K562 (cell line): ENCODE measurements around the gene SLC5A3. TPM values are rescaled to one million over a fixed set of nuclear protein-coding genes. Genes with fewer than 3 reads are reported as not detected.
A peak's percentile ranks its signal among the peaks of the same experiment; 100 is the strongest.

Experiments
- CTBP1 ChIP-seq: fragments of 450-650 bp; IDR thresholded peaks from 2 replicates; pipeline ENCODE4 v1.6.1; 2016; ENCODE audit warnings: borderline replicate concordance
- EGR1 ChIP-seq: fragments of 450-650 bp; conservative IDR thresholded peaks from 2 replicates; pipeline ENCODE4 v1.6.1; 2017; ENCODE audit warnings: mild to moderate bottlenecking
- EP300 ChIP-seq: IDR thresholded peaks from 2 replicates; pipeline ENCODE4 v1.6.1; 2012; ENCODE audit warnings: low read length, improper control_type of control experiment
- HDAC1 ChIP-seq, 2 experiments: fragments of 450-650 bp; IDR thresholded peaks; 2 replicates each; pipeline ENCODE4 v1.6.1; 2016 to 2017; ENCODE audit warnings: inconsistent platforms in 1 of 2, mild to moderate bottlenecking in 1 of 2, moderate library complexity in 1 of 2
- KAT8 ChIP-seq: fragments of 450-650 bp; IDR thresholded peaks from 2 replicates; pipeline ENCODE4 v1.6.1; 2016; ENCODE audit warnings: low read depth, mild to moderate bottlenecking
- NFE2 ChIP-seq: IDR thresholded peaks from 2 replicates; pipeline ENCODE4 v1.6.1; 2014; ENCODE audit warnings: antibody characterized with exemption, low read depth
- PCBP1 ChIP-seq: fragments of 200-400 bp; formaldehyde crosslinking; IDR thresholded peaks from 2 replicates; pipeline ENCODE4 v1.6.1; 2018; ENCODE audit warnings: mild to moderate bottlenecking, low read depth, low read length; ENCODE audit not compliant: poor library complexity, severe bottlenecking
- SAFB ChIP-seq: fragments of 200-400 bp; formaldehyde crosslinking; IDR thresholded peaks from 2 replicates; pipeline ENCODE4 v1.6.1; 2017; ENCODE audit warnings: low read depth, low read length, borderline replicate concordance
- SP1 ChIP-seq: sonication (generic); formaldehyde crosslinking; IDR thresholded peaks from 2 replicates; pipeline ENCODE4 v1.8.1; 2022; ENCODE audit warnings: mild to moderate bottlenecking, missing genetic modification reagents
- TBL1XR1 ChIP-seq, 2 experiments: IDR thresholded peaks; 2 replicates each; pipeline ENCODE4 v1.6.1; 2012; ENCODE audit warnings: improper control_type of control experiment in 2 of 2, low read length in 2 of 2, mild to moderate bottlenecking in 1 of 2
- ZBED1 ChIP-seq: IDR thresholded peaks from 2 replicates; pipeline ENCODE4 v1.6.1; 2014
- ZNF253 ChIP-seq: fragments of 250-450 bp; sonication (Bioruptor Pico); conservative IDR thresholded peaks from 2 replicates; pipeline ENCODE4 v1.6.1; 2021; ENCODE audit warnings: mild to moderate bottlenecking
- ZNF431 ChIP-seq: sonication (generic); formaldehyde crosslinking; IDR thresholded peaks from 2 replicates; pipeline ENCODE4 v1.8.0; 2022; ENCODE audit warnings: mild to moderate bottlenecking, missing genetic modification reagents
- polyA plus RNA-seq, 8 experiments: library from polyadenylated mRNA; depleted of rRNA in 4 of 8; stranded (reverse) in 5 of 8; unstranded in 3 of 8; fragments of >200 nt; fragmentation: Nextera tagmentation in 2 of 8; fragmentation: Illumina TruSeq in 1 of 8; extraction: Ambion mirVana in 2 of 8; extraction: Trizol in 1 of 8; gene quantifications; 2 replicates each; pipeline versions ENCODE4 v1.2.1 to v1.2.3, GENCODE V29; 2011 to 2014; ENCODE audit warnings: inconsistent platforms in 1 of 8, missing spikeins in 1 of 8
- total RNA-seq, 7 experiments: library from RNA; depleted of rRNA in 6 of 7; stranded (reverse); fragments of >200 nt in 6 of 7; fragmentation: Illumina TruSeq in 2 of 7; extraction: Trizol in 2 of 7; gene quantifications; 2 replicates each; pipeline versions ENCODE4 v1.2.1 to v1.2.3, GENCODE V29; 2011 to 2021; ENCODE audit warnings: low replicate concordance in 1 of 7
- TF ChIP-seq, protein P1 (sequence below), 2 experiments: fragments of 450-650 bp; conservative IDR thresholded peaks; 2 replicates each; pipeline ENCODE4 v1.6.1; 2017; ENCODE audit warnings: mild to moderate bottlenecking in 2 of 2, moderate library complexity in 2 of 2
- TF ChIP-seq, protein P2 (sequence below): sonication (generic); formaldehyde crosslinking; IDR thresholded peaks from 2 replicates; pipeline ENCODE4 v1.9.0; 2022; ENCODE audit warnings: mild to moderate bottlenecking, missing genetic modification reagents
- TF ChIP-seq, protein P3 (sequence below): fragments of 200-800 bp; sonication (Bioruptor generic); IDR thresholded peaks from 2 replicates; pipeline ENCODE4 v1.6.1; 2017; ENCODE audit warnings: missing genetic modification characterization, missing compliant biosample characterization
- TF ChIP-seq, protein P4 (sequence below), 3 experiments: IDR thresholded peaks in 2 of 3; conservative IDR thresholded peaks in 1 of 3; 2 replicates each; pipeline ENCODE4 v1.5.1; 2011 to 2012; ENCODE audit warnings: low read length in 3 of 3, mild to moderate bottlenecking in 3 of 3, control low read depth in 2 of 3, improper control_type of control experiment in 1 of 3, inconsistent platforms in 1 of 3, low read depth in 1 of 3, mixed read lengths in 1 of 3, moderate library complexity in 1 of 3; ENCODE audit not compliant: insufficient read depth in 2 of 3
- TF ChIP-seq, protein P5 (sequence below), 2 experiments: fragments of 150-350 bp in 1 of 2; IDR thresholded peaks; 2 replicates each; pipeline ENCODE4 v1.6.1; 2012 to 2016; ENCODE audit warnings: low read depth in 2 of 2, low read length in 2 of 2, mild to moderate bottlenecking in 1 of 2, moderate library complexity in 1 of 2

The SLC5A3 gene
- total and polyA plus RNA-seq, 9 of the 15 experiments (the other 6 are each of a cell fraction or from before 2014, with no cell fraction given) = 2.9 to 20.6 (median 9.0) TPM

DNA sequence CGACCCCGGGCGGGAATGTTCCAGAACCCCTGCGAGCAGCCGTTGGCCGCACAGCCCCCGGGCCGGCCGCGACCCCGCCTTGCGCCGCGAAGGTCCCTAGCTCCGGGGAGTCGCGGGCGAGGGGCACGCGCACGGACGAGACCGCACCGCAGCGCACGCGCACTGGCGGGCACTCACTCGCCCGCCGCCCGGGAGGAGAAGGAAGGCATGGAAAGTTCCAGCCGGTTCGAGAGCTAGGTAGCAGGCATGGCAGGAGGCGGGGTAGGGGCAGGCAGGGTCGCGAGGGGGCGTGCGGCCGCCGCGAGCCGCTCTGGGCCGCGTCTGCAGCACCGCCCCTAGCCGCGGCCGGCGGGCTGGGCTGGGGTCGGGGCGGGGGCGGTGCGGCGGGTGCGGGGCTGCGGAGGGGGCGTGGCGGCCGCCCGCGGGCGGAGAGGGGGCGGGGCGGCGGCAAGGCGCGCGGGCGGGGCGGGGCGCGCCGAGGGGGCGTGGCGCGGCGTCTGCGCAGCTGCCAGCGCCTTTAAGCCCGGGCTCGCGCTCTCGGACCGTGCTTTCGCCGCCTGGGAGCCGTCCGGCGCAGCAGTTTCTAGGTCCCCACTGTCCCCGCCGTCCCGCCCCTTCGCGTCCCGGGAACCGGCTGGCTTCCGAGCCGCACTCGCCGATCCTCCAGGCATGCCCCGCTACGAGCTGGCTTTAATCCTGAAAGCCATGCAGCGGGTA is at the start of gene SLC5A3, which contains the start of gene MRPS6 (continued):
- TF ChIP-seq, protein P1, sequence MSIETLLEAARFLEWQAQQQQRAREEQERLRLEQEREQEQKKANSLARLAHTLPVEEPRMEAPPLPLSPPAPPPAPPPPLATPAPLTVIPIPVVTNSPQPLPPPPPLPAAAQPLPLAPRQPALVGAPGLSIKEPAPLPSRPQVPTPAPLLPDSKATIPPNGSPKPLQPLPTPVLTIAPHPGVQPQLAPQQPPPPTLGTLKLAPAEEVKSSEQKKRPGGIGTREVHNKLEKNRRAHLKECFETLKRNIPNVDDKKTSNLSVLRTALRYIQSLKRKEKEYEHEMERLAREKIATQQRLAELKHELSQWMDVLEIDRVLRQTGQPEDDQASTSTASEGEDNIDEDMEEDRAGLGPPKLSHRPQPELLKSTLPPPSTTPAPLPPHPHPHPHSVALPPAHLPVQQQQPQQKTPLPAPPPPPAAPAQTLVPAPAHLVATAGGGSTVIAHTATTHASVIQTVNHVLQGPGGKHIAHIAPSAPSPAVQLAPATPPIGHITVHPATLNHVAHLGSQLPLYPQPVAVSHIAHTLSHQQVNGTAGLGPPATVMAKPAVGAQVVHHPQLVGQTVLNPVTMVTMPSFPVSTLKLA (conservative IDR thresholded peaks at IDR 0.05) = peak in 1 of 2 experiments; percentile 68; a peak in 2 of 4 replicates
- peak in 1 of 2 experiments; percentile 22; a peak in 1 of 4 replicates for TF ChIP-seq TBL1XR1 (IDR thresholded peaks at IDR 0.05; ENCODE audit: low read length in 2 of 2)
- TF ChIP-seq PCBP1 = peak; percentile 88
- peak; percentile 56 for TF ChIP-seq SAFB
- peak; percentile 66; the same call in 1 of the 2 replicates for TF ChIP-seq SP1
- TF ChIP-seq CTBP1 = peak; percentile 62
- TF ChIP-seq, protein P2, sequence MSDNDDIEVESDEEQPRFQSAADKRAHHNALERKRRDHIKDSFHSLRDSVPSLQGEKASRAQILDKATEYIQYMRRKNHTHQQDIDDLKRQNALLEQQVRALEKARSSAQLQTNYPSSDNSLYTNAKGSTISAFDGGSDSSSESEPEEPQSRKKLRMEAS (CRISPR knock-in tag) = peak; percentile 83
- TF ChIP-seq, protein P3, sequence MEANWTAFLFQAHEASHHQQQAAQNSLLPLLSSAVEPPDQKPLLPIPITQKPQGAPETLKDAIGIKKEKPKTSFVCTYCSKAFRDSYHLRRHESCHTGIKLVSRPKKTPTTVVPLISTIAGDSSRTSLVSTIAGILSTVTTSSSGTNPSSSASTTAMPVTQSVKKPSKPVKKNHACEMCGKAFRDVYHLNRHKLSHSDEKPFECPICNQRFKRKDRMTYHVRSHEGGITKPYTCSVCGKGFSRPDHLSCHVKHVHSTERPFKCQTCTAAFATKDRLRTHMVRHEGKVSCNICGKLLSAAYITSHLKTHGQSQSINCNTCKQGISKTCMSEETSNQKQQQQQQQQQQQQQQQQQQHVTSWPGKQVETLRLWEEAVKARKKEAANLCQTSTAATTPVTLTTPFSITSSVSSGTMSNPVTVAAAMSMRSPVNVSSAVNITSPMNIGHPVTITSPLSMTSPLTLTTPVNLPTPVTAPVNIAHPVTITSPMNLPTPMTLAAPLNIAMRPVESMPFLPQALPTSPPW = peak; percentile 89
- TF ChIP-seq EP300 = peak; percentile 27
- TF ChIP-seq EGR1 = peak; percentile 52
- no peak for TF ChIP-seq NFE2
- TF ChIP-seq ZNF431 (CRISPR knock-in tag) = no peak
- TF ChIP-seq HDAC1 (IDR thresholded peaks at IDR 0.05) = peak in 1 of 2 experiments; percentile 73; a peak in 2 of 4 replicates
- 0 out of 2 replicates have a peak, but pooled peaks have one; percentile 27 for TF ChIP-seq ZBED1
- no peak for TF ChIP-seq KAT8
- no peak for TF ChIP-seq ZNF253 (CRISPR knock-in tag)
- TF ChIP-seq, protein P4, sequence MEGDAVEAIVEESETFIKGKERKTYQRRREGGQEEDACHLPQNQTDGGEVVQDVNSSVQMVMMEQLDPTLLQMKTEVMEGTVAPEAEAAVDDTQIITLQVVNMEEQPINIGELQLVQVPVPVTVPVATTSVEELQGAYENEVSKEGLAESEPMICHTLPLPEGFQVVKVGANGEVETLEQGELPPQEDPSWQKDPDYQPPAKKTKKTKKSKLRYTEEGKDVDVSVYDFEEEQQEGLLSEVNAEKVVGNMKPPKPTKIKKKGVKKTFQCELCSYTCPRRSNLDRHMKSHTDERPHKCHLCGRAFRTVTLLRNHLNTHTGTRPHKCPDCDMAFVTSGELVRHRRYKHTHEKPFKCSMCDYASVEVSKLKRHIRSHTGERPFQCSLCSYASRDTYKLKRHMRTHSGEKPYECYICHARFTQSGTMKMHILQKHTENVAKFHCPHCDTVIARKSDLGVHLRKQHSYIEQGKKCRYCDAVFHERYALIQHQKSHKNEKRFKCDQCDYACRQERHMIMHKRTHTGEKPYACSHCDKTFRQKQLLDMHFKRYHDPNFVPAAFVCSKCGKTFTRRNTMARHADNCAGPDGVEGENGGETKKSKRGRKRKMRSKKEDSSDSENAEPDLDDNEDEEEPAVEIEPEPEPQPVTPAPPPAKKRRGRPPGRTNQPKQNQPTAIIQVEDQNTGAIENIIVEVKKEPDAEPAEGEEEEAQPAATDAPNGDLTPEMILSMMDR (IDR thresholded peaks at IDR 0.05 in 2 of 3, conservative IDR thresholded peaks at IDR 0.05 in 1 of 3; ENCODE audit: insufficient read depth in 2 of 3, low read depth in 1 of 3, low read length in 3 of 3) = peak in 2 of 3 experiments; percentile 41 to 50; a peak in 3 of 6 replicates
- TF ChIP-seq, protein P5, sequence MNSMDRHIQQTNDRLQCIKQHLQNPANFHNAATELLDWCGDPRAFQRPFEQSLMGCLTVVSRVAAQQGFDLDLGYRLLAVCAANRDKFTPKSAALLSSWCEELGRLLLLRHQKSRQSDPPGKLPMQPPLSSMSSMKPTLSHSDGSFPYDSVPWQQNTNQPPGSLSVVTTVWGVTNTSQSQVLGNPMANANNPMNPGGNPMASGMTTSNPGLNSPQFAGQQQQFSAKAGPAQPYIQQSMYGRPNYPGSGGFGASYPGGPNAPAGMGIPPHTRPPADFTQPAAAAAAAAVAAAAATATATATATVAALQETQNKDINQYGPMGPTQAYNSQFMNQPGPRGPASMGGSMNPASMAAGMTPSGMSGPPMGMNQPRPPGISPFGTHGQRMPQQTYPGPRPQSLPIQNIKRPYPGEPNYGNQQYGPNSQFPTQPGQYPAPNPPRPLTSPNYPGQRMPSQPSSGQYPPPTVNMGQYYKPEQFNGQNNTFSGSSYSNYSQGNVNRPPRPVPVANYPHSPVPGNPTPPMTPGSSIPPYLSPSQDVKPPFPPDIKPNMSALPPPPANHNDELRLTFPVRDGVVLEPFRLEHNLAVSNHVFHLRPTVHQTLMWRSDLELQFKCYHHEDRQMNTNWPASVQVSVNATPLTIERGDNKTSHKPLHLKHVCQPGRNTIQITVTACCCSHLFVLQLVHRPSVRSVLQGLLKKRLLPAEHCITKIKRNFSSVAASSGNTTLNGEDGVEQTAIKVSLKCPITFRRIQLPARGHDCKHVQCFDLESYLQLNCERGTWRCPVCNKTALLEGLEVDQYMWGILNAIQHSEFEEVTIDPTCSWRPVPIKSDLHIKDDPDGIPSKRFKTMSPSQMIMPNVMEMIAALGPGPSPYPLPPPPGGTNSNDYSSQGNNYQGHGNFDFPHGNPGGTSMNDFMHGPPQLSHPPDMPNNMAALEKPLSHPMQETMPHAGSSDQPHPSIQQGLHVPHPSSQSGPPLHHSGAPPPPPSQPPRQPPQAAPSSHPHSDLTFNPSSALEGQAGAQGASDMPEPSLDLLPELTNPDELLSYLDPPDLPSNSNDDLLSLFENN (IDR thresholded peaks at IDR 0.05; ENCODE audit: low read depth in 2 of 2, low read length in 2 of 2) = 0 out of 4 replicates have a peak, but pooled peaks of 1 of the 2 experiments have one; percentile 24
